ENCODE measurements around the gene SAMD3.

SAMD3 gene

GRCh38 chr6:130098317-130098716, 124.4 kb downstream of the SAMD3 start:
- no peak overlapping the region for H3K4me3 ChIP-seq (ENCODE audit: low read depth, low read length)
- TF ChIP-seq CTCF (IDR thresholded peaks at IDR 0.05; ENCODE audit: control insufficient read depth, extremely low read depth, insufficient read depth), result no peak
- DNase-seq (ENCODE audit: low read depth), result no peak

All from LNCaP clone FGC (cell line).